GM21576 (cell line): ENCODE data around the gene RDH13.
"Not testable (repeated sequence)": the region's sequence is repeated elsewhere in the genome, so short reads cannot be mapped to it uniquely, and the experiment has no call there.

Experiments used
- ATAC-seq: cut with Tn5 transposase; IDR thresholded peaks from one replicate; pipeline ENCODE4 v1.9.1; 2021; ENCODE audit warnings: mild to moderate bottlenecking, moderate library complexity; ENCODE audit not compliant: unreplicated experiment

The RDH13 gene, protein sequence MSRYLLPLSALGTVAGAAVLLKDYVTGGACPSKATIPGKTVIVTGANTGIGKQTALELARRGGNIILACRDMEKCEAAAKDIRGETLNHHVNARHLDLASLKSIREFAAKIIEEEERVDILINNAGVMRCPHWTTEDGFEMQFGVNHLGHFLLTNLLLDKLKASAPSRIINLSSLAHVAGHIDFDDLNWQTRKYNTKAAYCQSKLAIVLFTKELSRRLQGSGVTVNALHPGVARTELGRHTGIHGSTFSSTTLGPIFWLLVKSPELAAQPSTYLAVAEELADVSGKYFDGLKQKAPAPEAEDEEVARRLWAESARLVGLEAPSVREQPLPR

GRCh38 chr19:55062735-55063491, at the start of gene RDH13:
RDH13 (minus strand) TSS chr19:55063148; CDS start chr19:55063032, 116 bp downstream.
- peak; percentile 89 for ATAC-seq

DNA sequence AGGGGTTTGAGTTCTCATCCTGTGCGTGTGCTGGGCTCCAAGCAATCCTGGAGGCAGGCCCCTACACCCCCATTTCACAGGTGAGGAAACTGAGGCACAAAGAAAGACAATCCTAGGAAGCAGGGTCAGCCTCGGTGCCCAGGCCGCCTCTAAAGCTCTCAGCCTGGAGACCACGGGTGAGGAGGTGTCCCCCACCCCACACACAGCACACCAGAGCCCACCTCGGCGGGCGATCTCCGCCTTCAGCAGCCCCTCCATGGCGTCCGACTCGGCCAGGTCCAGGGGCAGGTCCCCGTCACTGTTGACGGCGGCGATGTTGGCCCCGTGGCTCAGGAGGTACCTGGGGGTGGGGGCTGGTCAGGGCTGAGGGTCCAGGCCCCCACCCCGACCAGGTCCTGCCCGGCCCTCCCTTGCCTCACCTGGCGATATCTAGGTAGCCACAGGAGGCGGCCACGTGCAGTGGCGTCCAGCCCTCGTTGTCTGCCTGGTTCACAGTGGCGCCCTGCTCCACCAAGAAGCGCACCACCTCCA, 49.4 kb upstream of the RDH13 start:
- ATAC-seq = no peak

DNA sequence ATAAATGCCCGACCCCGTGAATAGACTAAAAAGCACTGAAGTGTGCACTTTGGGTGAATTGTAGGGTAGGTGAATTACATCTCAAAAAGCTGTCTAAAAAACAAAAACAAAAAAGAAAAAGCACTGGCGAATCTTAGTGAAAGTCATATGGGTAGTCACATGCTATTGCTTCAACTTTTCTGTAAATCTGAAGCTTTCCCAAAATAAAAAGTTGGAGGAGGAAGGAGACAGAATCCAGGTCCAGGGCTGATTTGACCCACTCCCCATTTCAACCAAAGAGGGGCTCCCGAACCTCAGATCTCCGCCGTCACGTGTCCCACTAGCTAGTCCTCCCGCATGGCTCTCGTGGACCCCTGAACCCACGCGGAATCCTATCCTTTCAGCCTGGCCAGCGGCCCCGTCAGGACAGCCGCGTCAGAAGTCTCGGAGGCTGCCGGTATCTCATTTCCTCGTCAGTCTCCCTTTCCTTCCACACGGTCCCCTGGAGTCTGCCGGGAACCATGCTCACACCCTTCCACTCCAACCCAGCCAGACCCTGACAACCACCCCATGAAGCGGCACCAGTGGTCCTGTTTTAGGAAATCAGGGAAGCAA, 48.4 kb upstream of the RDH13 start:
- ATAC-seq = no peak

GRCh38 chr19:55109527-55110291, 46.8 kb upstream of the RDH13 start:
- no peak for ATAC-seq

- ATAC-seq = not testable (repeated sequence)
Observed at GRCh38 chr19:55107252-55107651, 44.3 kb upstream of the RDH13 start.

DNA sequence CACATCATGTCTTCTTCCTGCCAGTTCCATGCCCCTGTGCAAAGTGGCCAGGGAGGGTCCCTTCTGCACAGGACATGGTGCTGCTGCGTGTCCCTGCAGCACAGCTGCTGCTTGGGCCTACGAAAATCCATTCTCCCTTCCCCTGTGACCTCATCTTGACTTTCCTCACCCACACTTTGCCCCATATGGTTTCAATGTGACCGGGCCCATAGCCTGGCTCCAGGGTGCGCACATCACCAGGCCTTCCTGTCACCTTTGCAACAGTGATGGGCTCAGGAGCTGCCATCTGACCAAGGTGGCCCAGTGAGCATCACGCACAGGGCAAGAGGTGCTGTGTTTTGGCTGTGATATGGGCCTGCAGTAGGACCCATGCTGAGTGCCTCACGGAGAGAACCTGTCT, 43.6 kb upstream of the RDH13 start:
- no peak for ATAC-seq

DNA sequence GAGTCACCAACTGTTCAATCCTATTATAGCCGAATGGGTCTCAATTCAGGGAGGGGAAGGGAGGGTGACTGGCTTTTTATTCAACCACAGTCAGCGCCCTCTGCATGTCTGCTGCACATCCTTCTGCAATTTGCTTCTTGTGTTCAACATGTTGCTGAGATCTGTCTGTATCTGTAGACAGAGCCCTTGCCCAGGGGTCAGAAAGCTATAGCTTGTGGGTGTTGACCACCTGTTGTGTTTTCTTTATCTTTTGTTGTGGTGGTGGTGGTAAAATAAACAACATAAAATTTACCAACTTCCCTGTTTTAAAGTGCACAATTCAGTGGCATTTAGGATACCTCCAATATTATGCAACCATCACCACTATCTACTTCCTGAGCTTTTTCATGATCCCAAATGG, 42.3 kb upstream of the RDH13 start:
- no peak for ATAC-seq

DNA sequence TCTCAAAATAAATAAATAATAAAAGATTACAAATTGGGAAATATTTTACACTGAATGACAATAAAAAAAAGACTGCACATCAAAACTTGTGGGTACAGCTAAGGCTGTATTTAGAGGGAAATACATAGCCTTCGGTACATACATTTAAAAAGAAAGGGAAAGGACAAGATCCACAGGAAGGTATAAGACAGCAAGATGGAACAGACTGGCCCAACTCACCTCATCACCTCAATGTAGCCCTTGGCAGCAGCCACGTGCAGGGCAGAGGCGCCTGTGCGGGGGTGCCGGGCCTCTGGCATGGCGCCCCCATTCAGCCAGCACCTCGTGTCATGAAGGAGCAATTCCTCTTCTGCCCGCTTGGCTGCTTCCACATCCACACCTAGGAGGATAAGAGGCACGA, 40.2 kb upstream of the RDH13 start:
- ATAC-seq = no peak

DNA sequence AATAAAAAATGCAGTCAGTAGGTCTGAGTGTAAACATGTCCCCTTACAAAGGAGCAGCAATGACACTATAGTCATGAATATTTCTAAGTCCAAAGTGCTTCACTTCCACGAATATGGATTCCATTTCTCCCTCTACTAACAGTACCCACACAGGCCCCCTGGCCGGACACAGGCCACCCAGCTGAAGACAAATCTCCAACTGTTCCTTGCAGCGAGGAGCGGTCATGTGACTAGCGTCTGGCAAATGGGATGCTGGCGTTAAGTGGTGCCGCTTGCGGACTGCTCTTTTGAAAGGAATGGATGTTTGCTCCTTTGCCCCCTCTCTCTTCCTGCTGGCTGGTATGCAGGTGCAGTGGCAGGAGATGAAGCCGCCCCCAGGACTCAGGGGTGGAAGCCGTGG, 38.3 kb upstream of the RDH13 start:
- no peak for ATAC-seq

GRCh38 chr19:55099557-55100506, 36.9 kb upstream of the RDH13 start:
- no peak for ATAC-seq

- no peak for ATAC-seq
Observed at GRCh38 chr19:55098716-55099556, 36.0 kb upstream of the RDH13 start.

- ATAC-seq = no peak
Observed at GRCh38 chr19:55097864-55098715, 35.1 kb upstream of the RDH13 start.

DNA sequence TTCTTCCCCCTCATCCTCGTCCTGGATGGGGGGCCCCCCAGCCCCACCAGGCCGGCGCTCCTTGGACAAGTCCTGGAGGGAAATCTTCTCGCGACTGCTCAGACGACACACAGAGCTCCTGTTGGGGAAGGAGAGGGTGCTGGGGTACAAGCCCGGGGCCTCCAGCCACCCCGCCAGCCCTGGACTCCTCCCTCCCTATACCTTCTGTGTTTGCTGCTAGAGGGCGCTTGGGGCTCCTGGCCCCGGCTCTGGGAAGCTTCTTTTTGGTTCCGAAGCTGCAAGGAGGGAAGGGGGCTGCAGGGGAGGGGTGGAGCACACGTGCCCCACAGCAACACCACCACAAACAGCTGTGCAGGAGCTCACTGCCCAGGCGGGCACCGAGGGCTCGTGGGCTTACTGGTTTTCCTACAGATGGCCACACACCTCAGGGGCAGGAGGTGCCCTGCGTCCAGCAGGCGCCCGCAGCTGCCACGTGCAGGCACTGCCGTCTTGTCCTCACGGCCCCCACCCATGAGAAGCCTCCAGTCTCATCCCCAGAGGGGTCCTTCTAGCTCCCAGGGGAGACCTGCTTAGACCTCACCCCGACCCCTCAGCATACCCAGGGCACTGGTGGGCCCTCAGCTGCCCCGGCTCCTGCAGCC, 33.2 kb upstream of the RDH13 start:
- no peak for ATAC-seq

DNA sequence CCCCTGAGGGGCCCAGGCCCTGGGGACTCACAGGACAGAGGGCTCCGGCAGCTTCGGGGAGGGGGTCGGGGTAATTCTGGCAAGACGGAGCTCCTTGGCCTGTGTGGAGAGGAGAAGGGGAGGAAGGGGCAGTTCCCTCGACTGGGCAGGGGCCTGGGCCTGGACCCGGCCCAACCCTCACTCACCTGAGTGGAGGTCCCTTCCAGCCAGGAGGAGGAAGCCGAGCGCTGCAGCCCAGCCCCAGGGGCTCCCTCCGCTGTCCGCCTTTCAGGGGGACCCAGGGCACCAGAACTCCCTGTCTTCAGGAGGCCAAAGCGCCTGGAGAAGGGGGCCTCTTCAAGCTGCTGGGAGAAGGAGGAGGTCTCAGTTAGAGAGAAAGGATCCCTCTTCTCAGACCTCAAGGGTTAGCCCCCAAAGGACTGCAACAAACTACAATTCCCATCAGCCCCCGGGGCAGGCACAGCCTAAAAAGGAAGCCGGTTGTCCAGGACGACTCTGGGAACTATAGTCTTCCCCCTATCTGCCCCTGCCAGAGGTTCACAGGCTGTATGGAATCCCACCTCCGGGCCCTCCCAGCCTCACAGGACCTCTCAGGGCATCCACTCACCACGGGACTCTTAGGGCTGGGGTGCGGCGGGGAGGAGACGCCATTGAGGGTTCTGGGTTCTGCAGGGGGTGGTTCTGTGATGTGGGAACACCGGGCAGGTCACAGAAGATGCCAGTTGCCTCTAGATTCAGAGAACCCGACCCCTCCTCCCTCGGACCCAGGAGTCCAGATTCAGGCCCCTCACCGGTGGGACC, 32.5 kb upstream of the RDH13 start:
- no peak for ATAC-seq

- ATAC-seq = no peak
Observed at GRCh38 chr19:55094456-55095259, 31.7 kb upstream of the RDH13 start.
